ENCODE results near the gene FRA10AC1. TPM values are rescaled to one million over a fixed set of nuclear protein-coding genes. Genes with fewer than 3 reads are reported as not detected.
A peak's percentile ranks its signal among the peaks of the same experiment; 100 is the strongest.

FRA10AC1 gene, protein sequence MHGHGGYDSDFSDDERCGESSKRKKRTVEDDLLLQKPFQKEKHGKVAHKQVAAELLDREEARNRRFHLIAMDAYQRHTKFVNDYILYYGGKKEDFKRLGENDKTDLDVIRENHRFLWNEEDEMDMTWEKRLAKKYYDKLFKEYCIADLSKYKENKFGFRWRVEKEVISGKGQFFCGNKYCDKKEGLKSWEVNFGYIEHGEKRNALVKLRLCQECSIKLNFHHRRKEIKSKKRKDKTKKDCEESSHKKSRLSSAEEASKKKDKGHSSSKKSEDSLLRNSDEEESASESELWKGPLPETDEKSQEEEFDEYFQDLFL
- 10 to 100 TPM; 15.5 to 19.8 TPM for total RNA-seq

GRCh38 chr10:93702210-93703001, at the start of gene FRA10AC1:
Gene FRA10AC1, minus strand, starts transcription at chr10:93702592. Its CDS starts 2,486 bp downstream, at chr10:93700106.
- Mint-ChIP-seq H3K27me3 (no peaks in the 10 kb centered on the region), H3K4me3 (no peak within 1 kb of the TSS), H3K27ac (no peak within 1 kb of the TSS), H3K9me3 (no peaks in the 10 kb centered on the region), H3K36me3 (ENCODE audit: low read depth) (peaks cover 29% of the 10 kb centered on the region), H3K4me1 (peaks cover 11% of the 10 kb centered on the region)
- ATAC-seq (replicated peaks), result peak; percentile 86

- ATAC-seq (replicated peaks), result no peak
- H3K4me1 Mint-ChIP-seq, result no peaks in the 10 kb centered on the region
- no peak overlapping the region for H3K27ac Mint-ChIP-seq
- no peaks in the 10 kb centered on the region for H3K9me3 Mint-ChIP-seq
- H3K36me3 Mint-ChIP-seq (ENCODE audit: low read depth), result no peaks in the 10 kb centered on the region
- peaks cover 10% of the 10 kb centered on the region for H3K27me3 Mint-ChIP-seq
- no peak overlapping the region for H3K4me3 Mint-ChIP-seq
Observed at GRCh38 chr10:93751832-93752231, 49.4 kb upstream of the FRA10AC1 start.

DNA sequence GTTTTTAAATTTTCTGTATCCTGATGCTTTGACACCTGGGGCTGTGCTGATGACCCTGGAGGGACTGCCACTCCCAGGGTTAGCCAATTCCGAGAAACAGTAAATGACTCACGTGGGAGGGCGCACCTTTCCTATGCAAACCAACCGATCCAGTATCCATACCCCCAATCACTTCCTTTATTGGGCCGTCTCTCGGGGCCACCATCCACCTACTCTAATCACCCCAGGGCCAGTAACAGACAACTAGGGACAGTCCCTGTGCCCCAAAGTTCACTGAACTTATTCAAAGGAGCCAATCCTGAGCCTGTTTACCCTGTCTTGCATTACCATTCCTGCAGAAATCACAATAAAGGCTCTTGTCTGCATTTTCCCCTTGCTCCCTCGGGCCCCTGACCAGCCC, 48.7 kb upstream of the FRA10AC1 start:
- Mint-ChIP-seq H3K27me3 (peaks cover 4% of the 10 kb centered on the region), H3K36me3 (ENCODE audit: low read depth) (no peaks in the 10 kb centered on the region), H3K27ac (no peak overlapping the region), H3K9me3 (no peaks in the 10 kb centered on the region), H3K4me1 (no peaks in the 10 kb centered on the region), H3K4me3 (no peak overlapping the region)
- no peak for ATAC-seq (replicated peaks)

DNA sequence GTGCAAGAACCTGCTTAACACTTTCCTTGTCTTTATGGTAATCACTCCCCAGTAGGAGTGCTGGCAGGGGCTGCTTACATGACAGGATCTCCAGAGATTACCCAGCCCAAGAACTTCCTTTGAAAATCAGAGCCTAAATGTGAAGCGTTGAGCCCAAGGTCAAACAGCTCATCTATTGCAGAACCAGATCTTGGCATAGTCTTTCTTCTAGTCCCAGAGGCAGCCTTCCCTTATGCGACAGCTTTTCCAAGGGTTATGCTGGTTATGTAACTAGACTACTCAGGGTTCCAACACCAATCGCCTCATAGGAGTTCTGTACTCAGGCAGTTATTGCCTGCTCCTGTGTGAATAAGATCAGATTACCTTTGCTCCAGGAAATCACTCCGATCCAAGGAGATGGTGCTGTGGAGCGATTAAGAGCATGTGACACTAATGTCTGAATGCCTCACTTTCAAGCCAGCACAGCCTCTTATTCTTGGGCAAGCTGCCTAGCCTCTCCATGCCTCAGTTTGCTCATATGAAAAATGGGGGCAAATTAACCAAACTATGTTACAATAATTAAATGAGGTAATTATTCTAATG, 46.9 kb upstream of the FRA10AC1 start:
- Mint-ChIP-seq H3K4me1 (no peaks in the 10 kb centered on the region), H3K27me3 (peaks cover 3% of the 10 kb centered on the region), H3K4me3 (no peak overlapping the region), H3K36me3 (ENCODE audit: low read depth) (no peaks in the 10 kb centered on the region), H3K9me3 (no peaks in the 10 kb centered on the region), H3K27ac (no peak overlapping the region)
- no peak for ATAC-seq (replicated peaks)

- H3K4me1 Mint-ChIP-seq, result no peaks in the 10 kb centered on the region
- H3K27me3 Mint-ChIP-seq, result peaks cover 8% of the 10 kb centered on the region
- no peak overlapping the region for H3K27ac Mint-ChIP-seq
- H3K4me3 Mint-ChIP-seq, result no peak overlapping the region
- no peaks in the 10 kb centered on the region for H3K36me3 Mint-ChIP-seq (ENCODE audit: low read depth)
- no peaks in the 10 kb centered on the region for H3K9me3 Mint-ChIP-seq
- no peak for ATAC-seq (replicated peaks)
Observed at GRCh38 chr10:93746844-93747284, 44.5 kb upstream of the FRA10AC1 start.

DNA sequence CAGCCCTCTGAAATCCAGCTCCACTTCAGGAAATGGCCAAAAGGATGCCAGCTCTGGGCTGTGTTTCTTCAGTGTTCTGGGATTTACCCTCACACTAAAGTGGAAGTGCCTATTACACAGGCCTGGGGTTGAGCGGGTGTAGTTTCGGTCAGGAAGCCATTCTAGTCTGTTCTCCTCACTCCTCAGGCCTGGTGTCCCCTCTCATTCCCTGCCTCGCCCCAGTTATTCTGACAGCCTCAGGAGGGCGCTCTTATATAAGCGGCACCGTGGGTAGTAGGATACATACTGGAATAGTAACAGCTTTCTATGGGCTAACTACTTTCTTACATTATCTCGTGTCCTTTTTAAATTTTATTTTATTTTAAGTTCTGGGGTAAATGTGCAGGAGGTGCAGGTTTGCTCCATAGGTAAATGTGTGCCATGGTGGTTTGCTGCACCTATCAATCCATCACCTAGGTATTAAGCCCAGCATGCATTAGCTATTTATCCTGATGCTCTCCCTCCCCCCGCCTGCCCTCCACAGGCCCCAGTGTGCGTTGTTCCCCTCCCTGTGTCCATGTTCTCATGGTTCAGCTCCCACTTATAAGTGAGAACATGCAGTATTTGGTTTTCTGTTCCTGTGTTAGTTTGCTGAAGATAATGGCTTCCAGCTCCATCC, 43.1 kb upstream of the FRA10AC1 start:
- no peak for ATAC-seq (replicated peaks)
- Mint-ChIP-seq H3K27me3 (peaks cover 6% of the 10 kb centered on the region), H3K4me1 (no peaks in the 10 kb centered on the region), H3K36me3 (ENCODE audit: low read depth) (no peaks in the 10 kb centered on the region), H3K27ac (no peak overlapping the region), H3K4me3 (no peak overlapping the region), H3K9me3 (no peaks in the 10 kb centered on the region)

DNA sequence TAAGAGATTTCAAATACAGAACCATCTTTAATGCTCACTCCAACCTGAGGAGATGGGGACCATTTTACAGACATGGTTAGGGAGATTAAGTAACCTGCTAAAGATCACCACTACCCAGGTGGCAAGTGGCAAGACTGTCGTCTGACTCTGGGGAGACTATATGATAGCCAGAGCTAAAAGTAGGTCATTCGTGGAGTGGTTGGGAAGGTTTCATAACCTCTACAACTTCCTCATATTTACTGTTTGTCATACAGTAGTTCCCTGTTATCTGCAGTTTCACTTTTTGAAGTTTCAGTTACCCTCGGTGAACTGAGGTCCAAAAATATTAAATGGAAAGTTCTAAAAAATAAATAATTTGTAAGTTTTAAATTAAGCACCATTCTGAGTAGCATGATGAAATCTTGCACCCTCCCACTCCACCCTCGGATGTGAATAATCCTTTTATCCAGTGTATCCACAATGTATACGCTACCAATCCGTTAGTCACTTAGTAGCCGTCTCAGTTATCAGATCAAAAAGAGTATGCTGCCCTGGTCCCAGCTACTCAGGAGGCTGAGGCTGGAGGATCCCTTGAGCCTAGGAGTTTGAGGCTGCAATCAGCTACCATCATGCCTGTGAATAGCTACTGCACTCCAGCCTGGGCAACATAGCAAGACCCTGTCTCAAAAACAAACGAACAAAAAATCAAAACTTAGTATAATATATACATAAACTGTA, 40.4 kb upstream of the FRA10AC1 start:
- peaks cover 3% of the 10 kb centered on the region for H3K9me3 Mint-ChIP-seq
- H3K27ac Mint-ChIP-seq, result no peak overlapping the region
- no peak overlapping the region for H3K4me3 Mint-ChIP-seq
- H3K36me3 Mint-ChIP-seq (ENCODE audit: low read depth), result no peaks in the 10 kb centered on the region
- H3K27me3 Mint-ChIP-seq, result peaks cover 13% of the 10 kb centered on the region
- no peak for ATAC-seq (replicated peaks)
- H3K4me1 Mint-ChIP-seq, result no peaks in the 10 kb centered on the region

GRCh38 chr10:93741367-93741766, 39.0 kb upstream of the FRA10AC1 start:
- Mint-ChIP-seq H3K36me3 (ENCODE audit: low read depth) (no peaks in the 10 kb centered on the region), H3K4me1 (no peaks in the 10 kb centered on the region), H3K9me3 (peaks cover 3% of the 10 kb centered on the region), H3K27me3 (peaks cover 16% of the 10 kb centered on the region), H3K4me3 (no peak overlapping the region), H3K27ac (no peak overlapping the region)
- no peak for ATAC-seq (replicated peaks)

DNA sequence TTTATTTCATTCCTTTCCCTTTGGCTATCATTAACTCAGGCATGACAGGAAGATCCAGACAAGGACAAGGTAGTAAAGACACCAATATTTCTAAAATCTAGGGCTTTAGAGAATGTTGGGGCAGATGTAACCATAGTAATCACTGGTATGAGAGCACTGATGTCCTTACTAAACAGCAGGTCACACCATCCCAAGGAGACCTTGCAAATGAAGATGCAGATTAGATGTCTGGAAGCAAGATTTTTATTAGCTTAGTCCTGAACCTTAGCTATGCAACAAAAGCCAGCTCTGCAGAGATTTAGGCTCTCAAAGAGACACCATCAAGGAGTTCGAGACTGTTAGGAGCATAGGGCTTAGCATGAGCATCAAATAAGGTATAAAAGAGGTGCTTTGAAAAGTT, 23.6 kb upstream of the FRA10AC1 start:
- Mint-ChIP-seq H3K4me1 (peaks cover under 1% of the 10 kb centered on the region), H3K27ac (no peak overlapping the region)

GRCh38 chr10:93723153-93723552, 20.8 kb upstream of the FRA10AC1 start:
- no peak overlapping the region for H3K4me3 Mint-ChIP-seq
- no peaks in the 10 kb centered on the region for H3K9me3 Mint-ChIP-seq
- peaks cover 6% of the 10 kb centered on the region for H3K4me1 Mint-ChIP-seq
- no peak overlapping the region for H3K27ac Mint-ChIP-seq
- no peaks in the 10 kb centered on the region for H3K36me3 Mint-ChIP-seq (ENCODE audit: low read depth)
- ATAC-seq (replicated peaks), result no peak
- H3K27me3 Mint-ChIP-seq, result peaks cover 39% of the 10 kb centered on the region

More for the DNA sequence above, 23.6 kb upstream of the FRA10AC1 start:
- no peak overlapping the region for H3K4me3 Mint-ChIP-seq
- ATAC-seq (replicated peaks), result no peak
- no peaks in the 10 kb centered on the region for H3K9me3 Mint-ChIP-seq
- H3K36me3 Mint-ChIP-seq (ENCODE audit: low read depth), result no peaks in the 10 kb centered on the region
- peaks cover 33% of the 10 kb centered on the region for H3K27me3 Mint-ChIP-seq

DNA sequence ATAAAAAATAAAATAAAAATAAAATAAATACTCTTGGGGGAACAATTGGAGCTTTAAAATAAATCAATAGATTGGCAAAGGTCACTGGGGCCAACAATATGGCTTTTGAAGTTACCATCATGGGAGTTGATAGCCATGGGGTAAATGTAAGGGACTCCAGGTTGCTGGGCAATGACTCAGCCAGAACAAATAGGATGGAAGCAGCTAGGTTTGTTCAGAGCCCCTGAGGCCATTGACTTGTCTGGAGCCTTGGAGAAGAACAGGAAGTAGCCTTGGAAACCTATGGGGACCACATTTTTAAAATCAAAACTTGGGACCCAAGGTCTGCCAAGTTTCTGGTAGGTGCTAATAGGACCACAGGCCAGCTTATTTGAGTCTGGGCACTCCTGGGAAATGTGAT, 20.2 kb upstream of the FRA10AC1 start:
- H3K9me3 Mint-ChIP-seq, result no peaks in the 10 kb centered on the region
- no peak overlapping the region for H3K4me3 Mint-ChIP-seq
- H3K27ac Mint-ChIP-seq, result no peak overlapping the region
- peaks cover 38% of the 10 kb centered on the region for H3K27me3 Mint-ChIP-seq
- no peak for ATAC-seq (replicated peaks)
- no peaks in the 10 kb centered on the region for H3K36me3 Mint-ChIP-seq (ENCODE audit: low read depth)
- H3K4me1 Mint-ChIP-seq, result peaks cover 6% of the 10 kb centered on the region

DNA sequence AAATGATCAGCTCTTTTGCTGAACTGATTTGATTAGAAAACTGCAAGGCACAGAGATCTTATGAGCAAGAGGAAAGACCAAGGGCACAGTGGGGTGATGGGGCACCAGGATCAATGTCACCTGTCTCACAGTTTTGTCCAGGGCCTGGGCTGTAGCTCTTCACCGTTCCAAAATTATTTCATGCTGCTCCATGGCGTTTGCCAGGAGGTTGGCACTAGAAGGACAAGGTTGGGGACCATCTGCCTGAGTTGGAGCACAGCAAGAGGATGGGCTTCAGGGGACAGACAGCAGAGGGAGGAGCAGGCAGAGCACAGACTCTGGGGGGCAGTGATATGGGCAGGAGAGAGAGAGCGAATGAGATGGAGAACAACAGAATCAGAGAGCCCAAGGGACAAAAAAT, 17.5 kb upstream of the FRA10AC1 start:
- Mint-ChIP-seq H3K36me3 (ENCODE audit: low read depth) (no peaks in the 10 kb centered on the region), H3K27ac (no peak overlapping the region), H3K9me3 (no peaks in the 10 kb centered on the region), H3K4me3 (no peak overlapping the region), H3K4me1 (peaks cover 6% of the 10 kb centered on the region), H3K27me3 (peaks cover 24% of the 10 kb centered on the region)
- no peak for ATAC-seq (replicated peaks)

DNA sequence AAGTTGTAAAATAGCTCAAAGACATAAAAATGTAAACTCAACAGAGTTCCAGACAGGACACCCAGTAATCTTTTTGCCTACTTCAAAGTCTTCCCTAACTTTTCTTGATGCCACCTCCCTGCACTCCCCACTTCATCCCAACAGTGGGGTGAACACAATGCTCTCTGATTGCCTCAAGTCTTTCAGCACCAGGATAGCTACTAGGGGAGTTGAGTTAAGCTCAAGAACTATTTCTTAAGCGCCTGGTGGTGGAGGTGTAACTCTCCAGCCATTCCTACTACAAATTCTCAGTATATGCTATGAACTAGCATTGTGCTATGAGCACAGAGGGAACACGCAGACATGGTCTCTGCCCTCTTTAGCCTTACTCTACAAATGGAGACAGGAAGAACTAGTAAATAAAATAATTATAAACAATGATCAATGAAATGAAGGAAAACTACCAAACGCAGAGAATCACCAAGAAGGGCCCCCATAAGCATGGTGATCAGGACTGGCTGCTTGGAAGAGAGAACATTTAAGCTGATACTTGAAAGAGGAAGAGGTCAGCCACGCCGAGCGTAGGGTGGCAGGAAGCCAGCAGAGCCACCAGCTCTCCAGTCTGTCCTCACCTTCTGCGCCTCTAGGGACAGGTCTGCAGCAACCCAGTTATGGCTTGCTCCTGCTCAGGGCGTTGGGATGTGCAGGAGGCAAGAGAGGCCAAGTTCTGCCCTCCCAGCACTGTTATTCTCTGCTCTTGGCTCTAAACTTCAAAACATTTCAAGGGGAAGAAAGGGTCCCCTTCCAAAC, 16.7 kb upstream of the FRA10AC1 start:
- Mint-ChIP-seq H3K4me3 (no peak overlapping the region), H3K27ac (no peak overlapping the region), H3K27me3 (peaks cover 21% of the 10 kb centered on the region), H3K9me3 (no peaks in the 10 kb centered on the region), H3K4me1 (peaks cover 6% of the 10 kb centered on the region), H3K36me3 (ENCODE audit: low read depth) (no peaks in the 10 kb centered on the region)
- ATAC-seq (replicated peaks), result no peak

Data from activated T-helper 17 cell treated with anti-CD3 and anti-CD28 coated beads, Interleukin-2, amount 50 U/mL, for 72 hours (primary cell).